COLO829 (cell line): ENCODE results near the gene PAX5.

Source experiments
- DNase-seq: peaks from one replicate; pipeline ENCODE4 v3.0.0; 2012; ENCODE audit warnings: low spot score

Gene PAX5

GRCh38 chr9:37037503-37038301 lies 3.6 kb upstream of the PAX5 start:
- DNase-seq = no peak

GRCh38 chr9:37036776-37037502 lies 2.9 kb upstream of the PAX5 start:
- no peak for DNase-seq

DNA sequence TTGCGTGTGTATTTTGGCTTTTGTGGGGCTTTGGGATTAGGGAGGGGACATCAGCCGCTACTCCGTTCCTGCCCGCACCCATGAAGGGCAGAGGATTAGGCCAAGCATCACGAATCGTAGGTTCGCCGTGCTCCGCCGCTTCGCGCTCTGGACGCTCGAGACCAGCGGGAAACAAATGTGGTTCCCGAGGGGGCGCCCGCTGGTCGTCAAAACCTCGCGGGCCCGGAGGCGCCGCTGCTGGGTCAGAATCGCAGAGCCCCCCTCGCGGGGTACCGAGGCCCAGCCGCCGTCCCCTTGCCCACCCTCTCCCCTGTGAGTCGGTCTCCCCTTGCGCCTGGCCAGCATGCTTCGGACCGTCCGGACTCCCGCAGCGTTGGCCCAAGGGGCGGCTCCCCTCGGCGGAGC lies 2.3 kb upstream of the PAX5 start:
- no peak for DNase-seq

GRCh38 chr9:37035648-37036370 lies 1.7 kb upstream of the PAX5 start:
- no peak for DNase-seq

- DNase-seq = no peak
These were observed 1.0 kb upstream of the PAX5 start for GRCh38 chr9:37034938-37035647.

GRCh38 chr9:37034305-37034937 lies 353 bp upstream of the PAX5 start:
- DNase-seq = no peak

DNA sequence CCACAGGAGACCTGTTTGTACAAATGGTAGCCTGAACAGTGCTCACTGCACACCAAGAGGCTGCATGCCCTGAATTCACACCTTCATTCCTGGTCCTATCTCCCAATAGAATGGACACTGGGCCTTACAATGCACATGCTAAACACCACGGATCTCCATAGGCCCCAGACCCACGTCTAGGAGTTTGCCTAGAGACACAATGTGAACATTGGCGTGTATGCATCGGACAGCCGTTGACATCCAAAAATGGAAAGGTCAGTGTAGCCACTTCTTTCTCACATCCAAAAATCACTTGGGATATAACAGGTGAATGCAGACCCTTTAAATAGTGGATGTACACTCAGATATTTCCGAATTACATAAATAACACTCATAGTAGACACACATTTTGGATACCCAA lies 927 bp downstream of the PAX5 start:
- no peak for DNase-seq

DNA sequence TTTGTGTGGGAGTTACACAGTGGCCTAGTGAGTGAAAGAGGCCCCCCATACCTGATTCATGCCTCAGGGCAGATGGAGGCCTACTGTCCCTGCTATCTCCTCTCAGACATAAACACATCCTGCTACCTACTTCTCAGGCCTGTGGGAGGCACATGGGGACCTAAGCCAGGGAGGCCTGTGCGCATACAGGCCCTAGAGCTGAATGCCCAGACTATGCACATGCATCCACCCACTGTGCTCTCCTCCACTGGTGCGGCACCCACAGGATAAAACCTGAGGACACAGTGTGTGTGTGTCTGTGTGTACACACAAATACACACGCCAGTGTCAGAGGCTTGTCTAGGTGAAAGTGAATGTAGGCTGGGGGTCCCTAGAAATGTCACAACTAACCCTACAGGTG lies 1.4 kb downstream of the PAX5 start:
- DNase-seq = no peak

DNA sequence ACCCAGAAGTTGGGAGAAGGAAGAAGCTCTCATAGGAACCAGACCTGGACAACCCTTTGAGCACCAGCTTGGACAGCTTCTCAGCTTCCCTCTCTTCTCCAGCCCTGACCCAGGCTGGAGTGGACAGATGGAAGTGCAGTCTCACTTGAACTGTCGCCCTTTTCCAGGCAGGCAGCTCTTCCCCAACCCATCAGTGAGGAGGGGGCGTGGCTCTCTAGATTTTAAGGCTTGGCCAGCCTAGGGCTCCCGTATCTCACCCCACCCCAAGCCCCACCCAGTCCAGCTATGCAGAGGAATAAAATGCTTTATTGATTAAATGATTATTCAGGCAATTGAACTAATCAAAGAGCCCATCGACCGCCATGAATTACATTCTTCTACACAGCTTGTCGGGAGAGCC lies 2.2 kb downstream of the PAX5 start:
- no peak for DNase-seq

DNA sequence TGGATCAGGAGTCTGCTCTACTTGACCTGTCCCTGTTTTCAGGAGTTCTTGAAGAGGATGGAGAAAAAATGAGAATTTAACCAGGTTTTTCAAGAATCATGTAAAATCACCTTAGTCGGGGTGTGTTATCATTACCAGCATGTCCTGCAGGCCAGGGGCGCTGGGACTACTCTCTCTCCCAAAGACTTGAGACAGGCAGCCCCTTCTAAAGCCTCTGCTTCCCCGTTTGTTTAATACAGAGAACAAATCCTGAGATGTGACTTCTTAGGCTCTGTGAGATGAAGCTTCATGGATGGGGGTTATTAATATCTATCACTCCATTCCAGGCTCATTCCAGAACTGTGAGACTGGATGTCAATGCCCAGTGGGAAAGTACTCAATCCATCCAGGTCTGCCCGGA lies 3.0 kb downstream of the PAX5 start:
- DNase-seq = no peak

- no peak for DNase-seq
These were observed 3.5 kb downstream of the PAX5 start for GRCh38 chr9:37030611-37030939.

DNA sequence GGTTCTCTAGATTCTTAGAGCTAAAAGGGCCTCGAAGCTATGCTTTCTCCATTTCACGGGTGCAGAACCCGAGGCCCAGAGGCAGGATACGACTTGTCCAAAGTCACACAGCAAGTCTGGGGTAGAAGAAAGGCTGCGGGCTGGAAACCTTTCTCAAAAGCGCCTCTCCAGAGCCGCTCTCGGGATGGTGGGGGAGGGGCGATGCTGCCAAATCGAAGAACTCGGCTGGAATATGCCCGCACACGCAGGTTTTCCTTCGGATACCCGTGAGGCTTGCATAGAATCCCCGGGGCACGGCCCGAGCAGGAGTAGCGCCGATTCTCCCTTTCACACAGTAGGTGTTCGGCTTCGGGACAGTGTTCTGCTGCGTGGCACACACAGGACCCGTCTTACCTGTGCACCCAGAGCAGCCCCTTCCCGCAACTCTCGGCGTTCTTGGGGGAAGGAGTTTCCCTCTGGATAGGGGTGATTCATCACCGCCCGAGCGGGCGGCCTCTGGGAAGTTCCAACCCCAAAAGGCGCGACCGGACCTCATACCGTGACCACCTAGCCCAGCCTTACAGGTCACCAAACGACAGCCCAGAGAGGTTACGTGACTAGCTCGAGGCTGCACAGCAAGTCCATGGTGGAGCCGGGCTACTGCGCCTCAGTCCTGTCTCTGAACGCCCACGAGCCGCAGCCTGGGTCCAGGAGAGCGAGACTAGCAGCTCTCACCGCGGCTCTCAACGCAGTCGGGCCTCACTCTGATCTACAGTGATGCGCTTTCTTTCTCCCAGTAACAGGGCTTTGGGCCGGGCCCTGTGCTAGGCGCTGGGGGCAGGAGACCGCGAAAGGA lies 4.1 kb downstream of the PAX5 start:
- DNase-seq = no peak

DNA sequence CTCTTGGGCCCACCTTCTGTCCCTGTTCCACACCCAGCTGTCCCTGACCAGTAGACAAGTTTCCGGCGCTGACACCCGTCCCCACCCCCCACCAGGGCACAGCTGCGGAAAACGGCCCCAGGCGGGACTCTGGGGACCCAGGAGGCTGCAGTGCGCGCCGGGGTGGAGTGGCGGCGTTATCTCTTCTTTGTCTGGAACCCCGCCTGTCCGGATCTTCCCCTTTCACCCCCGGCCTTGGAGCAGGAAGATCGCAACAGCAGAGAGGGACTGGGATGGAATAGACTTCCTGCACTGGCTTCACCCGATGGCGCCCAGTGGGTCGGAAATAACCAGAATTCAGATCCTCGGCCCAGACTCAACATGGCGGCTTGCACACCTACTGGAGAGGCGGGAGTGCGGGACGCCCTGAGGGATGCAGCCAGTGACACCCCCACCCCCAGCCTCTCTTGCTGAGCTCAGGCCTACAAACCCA lies 4.7 kb downstream of the PAX5 start:
- DNase-seq = no peak

DNA sequence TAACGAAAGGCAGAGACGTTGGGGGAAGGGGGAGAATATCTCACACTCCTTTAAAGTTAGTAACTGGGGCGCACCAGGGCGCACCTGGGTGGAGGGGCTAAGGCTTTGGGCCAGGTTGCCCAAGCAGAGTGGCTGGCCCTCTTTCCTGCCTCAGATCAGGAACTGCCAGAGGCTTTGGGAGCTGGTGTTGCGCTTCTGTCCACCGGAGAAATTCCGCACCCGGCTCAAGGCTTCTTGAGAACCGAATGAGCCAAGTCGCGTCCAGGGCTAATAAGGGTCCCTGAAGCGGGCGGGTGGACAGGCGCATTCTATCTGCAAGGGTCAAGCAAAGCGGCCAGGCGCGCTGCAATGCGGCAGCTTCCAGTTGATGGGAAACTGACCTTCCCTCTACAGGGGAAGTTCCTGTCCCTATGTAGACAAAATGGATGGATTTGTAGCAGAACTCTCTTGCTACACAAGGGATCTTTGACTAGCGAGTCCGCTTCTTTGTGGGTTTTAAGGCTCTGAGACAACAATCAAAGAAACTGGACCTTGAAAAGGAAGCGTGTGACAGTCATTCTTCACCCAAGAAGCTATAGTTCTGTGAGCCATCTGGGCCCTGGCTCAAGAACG lies 5.5 kb downstream of the PAX5 start:
- DNase-seq = no peak

DNA sequence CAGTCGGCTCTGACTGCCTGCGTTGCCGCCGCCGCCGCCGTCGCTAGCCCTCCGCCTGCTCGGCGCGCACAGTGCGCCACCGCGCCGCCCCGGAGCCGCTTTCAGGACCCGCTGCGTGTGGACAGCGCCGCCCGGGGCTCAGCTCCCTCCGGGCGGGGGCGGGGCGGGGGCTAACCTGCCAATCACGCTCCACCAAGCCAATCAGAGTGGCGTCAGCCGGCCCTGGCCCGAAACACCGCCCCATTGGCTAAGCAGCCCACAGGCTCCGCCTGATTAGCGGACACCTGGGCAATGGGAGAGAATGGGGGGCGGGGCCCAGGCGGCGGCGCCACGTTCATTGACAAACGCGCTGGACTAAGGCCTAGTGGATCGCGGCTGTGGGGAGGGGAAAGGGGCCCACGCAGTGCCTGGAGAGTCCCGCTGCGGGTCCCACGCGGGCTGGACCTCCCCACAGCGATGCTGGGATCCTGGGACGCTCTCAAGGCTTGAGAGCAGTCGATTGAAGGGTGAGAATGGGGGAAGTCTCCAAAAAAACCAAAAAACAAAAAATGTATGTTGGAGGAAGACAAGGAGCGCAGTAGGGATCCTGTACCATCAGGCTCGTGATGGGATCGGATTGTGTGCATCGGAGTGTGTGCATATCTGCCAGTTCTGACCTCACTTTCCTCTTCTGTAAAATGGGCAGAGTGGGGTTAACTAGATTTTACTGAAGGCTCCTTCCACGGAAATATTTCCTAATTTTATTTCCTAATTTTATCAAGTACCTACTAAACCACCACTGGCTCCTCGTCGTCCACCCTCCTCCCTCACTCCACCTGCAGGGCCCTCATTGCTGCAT lies 6.3 kb downstream of the PAX5 start:
- DNase-seq = peak; percentile 100

DNA sequence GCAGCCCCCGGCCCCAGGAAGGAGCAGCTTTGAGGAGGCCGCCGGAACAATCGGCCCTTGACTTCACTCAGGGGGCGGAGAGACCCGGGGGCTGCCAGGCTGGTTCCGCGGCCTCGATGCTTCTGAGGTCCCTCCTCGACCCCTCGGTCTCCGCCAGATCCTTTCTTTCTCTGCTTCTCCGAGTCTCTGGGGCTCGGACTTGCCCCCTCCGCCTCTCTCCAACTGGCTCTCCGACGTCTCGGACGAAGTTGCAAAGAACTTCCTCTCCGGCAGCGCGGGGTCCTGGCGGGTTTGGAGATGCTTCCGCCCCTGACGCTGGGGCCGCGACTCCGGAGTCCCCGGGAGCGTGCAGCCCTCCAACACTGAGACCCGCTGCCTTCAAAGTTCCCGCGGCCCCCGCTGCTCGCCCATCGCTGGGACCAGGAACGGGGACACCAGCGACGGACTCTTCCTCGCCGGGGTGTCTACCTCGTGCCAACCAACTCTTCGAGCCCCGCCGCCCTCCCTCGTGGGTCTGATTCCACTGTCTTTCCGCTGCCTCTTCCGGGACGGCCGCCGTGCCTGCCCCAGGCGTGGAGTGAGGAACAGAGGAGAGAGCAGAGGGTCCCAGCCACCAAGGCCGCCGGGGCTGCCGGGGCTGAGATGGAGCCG lies 7.0 kb downstream of the PAX5 start:
- DNase-seq = no peak

DNA sequence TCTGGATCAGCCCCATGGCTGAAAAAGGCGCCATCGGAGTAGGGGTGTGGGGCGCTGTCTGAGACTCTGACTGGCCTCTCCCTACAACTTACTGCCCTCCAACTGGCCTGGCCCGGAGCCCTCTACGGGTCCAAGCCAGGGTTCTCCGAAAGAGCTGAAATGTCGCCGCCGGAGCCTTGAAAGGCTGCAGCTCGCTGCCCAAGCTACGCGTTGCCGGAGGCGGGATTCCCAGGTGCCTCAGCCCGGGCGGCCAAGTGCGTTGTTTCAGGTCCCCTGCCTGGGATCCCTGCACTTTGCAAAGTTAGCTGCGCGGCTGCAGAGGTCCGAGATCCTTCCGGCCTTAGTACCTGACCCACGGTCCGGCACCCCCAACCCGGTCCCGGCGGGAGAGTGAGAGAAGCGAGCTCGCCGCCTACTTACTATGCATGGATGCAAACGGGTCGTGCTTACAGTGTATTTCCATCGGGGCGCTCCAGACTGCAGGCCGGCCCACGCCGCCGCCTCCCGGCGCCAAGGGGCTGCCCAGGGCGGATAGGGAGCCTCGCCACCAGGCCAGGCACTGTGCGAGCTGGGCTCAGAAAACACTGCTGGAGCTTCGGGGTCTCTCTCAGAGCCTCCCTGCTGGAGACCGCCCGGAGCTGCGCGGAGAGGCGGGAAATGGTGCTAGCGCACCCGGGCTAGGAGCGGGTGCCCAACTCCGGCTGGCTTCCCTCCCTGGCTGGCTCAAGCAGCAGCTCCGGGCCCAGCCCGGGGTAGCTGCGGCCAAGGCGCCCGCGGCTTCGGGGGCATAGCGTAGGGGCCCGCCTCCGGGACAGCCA lies 7.7 kb downstream of the PAX5 start:
- no peak for DNase-seq

DNA sequence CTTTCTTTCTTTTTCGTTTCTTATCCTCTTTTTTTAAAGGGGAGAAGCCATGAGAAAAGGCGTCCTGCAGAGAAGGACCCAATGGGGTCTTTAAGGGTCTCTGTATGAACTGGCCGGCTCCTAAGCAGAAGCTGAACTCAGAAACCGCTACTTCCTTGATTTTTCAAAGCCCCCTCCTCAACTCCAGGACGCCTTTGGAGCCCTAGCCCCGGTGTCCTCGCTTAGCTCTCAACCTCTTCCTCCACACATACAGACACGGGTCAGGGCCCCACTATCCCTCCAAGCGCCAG lies 8.3 kb downstream of the PAX5 start:
- no peak for DNase-seq
